Ascending aorta (tissue), 2 donors: ENCODE measurements around the gene SLC6A8. TPM values are rescaled to one million over a fixed set of nuclear protein-coding genes. Genes with fewer than 3 reads are reported as not detected.

Experiments used
- DNase-seq, 2 donors: peaks; one replicate each; pipeline ENCODE4 v3.0.0-alpha.2; 2019; ENCODE audit warnings: low spot score in 2 of 2
- H3K27ac ChIP-seq, 2 donors: fragments of 200-600 bp; sonication (generic); one replicate each; pipeline ENCODE4 v1.5.1; 2016 to 2017; ENCODE audit warnings: mild to moderate bottlenecking in 1 of 2
- H3K27me3 ChIP-seq: fragments of 200-600 bp; sonication (generic); one replicate; pipeline ENCODE4 v1.5.1; 2017
- H3K36me3 ChIP-seq, 2 donors: fragments of 200-600 bp; sonication (generic); one replicate each; pipeline ENCODE4 v1.5.1; 2016
- H3K4me1 ChIP-seq, 2 donors: fragments of 200-600 bp; sonication (generic); one replicate each; pipeline ENCODE4 v1.5.1; 2016 to 2017; ENCODE audit warnings: mild to moderate bottlenecking in 1 of 2
- H3K4me3 ChIP-seq, 2 donors: fragments of 200-600 bp; sonication (generic); one replicate each; pipeline ENCODE4 v1.5.1; 2016 to 2017; ENCODE audit warnings: mild to moderate bottlenecking in 1 of 2
- H3K9me3 ChIP-seq, 2 donors: fragments of 200-600 bp; sonication (generic); one replicate each; pipeline ENCODE4 v1.5.1; 2016
- intact Hi-C: fragments of 100-400 bp; cut with DNase I; formaldehyde crosslinking; loops from one replicate; pipeline ENCODE4 v1.15.1; 2023
- total RNA-seq: library from RNA; depleted of rRNA; stranded (reverse); fragments of >200 nt; gene quantifications from one replicate; pipeline ENCODE4 v1.1.0, GENCODE V29; 2016
- TF ChIP-seq, protein P1 (sequence below), 3 experiments: fragments of 200-600 bp in 2 of 3; fragments of 450-650 bp in 1 of 3; sonication (generic) in 2 of 3; IDR thresholded peaks; one replicate each; pipeline ENCODE4 v1.5.1; 2016 to 2019; ENCODE audit warnings: antibody characterized with exemption in 3 of 3, mild to moderate bottlenecking in 1 of 3, moderate library complexity in 1 of 3

Gene SLC6A8
- total RNA-seq, 1 donor from 2014 or later: 44.2 TPM

DNA sequence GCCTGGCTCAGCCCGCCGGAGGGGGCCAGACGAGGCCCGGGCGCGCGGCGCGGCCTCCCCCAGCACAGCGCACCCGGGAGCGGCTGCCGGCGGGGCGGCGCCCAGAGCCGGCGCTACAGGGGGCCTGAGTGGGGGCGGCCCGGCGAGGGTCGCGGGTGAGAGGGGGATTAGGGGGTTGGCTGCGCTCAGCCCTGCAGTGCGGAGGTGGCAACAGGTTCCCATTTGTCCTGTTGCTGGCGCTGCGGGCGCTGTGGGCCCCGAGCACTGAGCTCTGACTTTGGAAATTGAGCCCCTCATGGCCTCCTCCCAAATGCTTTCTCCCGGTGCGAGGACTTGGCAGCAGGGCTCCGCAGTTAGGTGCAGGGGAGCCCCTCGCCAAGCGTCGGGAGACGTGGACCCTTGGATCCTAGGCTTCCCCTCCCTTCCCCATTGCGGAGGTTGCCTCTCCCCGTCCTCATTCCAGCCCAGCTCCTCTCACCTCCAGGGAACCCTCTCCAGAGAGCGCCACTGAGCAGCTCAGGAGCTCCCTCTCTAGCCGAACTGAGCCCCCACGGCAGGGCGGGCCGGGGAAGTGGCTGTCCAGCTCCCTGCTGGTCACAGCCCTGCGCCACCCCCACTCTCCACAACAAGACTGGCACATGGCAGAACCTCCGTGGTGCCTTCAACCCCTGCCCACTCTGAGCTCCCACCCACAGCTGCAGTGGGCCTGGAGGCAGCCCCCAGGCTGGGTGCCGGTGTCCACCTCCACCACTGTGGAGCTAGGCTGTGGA, 43.2 kb upstream of the SLC6A8 start:
- no peak overlapping the region for H3K4me3 ChIP-seq
- H3K27me3 ChIP-seq: peaks cover 14% of the 10 kb centered on the region
- H3K27ac ChIP-seq: no peak overlapping the region
- TF ChIP-seq, protein P1, sequence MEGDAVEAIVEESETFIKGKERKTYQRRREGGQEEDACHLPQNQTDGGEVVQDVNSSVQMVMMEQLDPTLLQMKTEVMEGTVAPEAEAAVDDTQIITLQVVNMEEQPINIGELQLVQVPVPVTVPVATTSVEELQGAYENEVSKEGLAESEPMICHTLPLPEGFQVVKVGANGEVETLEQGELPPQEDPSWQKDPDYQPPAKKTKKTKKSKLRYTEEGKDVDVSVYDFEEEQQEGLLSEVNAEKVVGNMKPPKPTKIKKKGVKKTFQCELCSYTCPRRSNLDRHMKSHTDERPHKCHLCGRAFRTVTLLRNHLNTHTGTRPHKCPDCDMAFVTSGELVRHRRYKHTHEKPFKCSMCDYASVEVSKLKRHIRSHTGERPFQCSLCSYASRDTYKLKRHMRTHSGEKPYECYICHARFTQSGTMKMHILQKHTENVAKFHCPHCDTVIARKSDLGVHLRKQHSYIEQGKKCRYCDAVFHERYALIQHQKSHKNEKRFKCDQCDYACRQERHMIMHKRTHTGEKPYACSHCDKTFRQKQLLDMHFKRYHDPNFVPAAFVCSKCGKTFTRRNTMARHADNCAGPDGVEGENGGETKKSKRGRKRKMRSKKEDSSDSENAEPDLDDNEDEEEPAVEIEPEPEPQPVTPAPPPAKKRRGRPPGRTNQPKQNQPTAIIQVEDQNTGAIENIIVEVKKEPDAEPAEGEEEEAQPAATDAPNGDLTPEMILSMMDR (IDR thresholded peaks at IDR 0.05): no peak
- peaks cover 0 to 4% of the 10 kb centered on the region in 2 donors for H3K4me1 ChIP-seq
- H3K36me3 ChIP-seq: no peaks in the 10 kb centered on the region
- no peaks in the 10 kb centered on the region for H3K9me3 ChIP-seq
- intact Hi-C loops: no loop called here
- peak in 1 of 2 donors; percentile 34 for DNase-seq

DNA sequence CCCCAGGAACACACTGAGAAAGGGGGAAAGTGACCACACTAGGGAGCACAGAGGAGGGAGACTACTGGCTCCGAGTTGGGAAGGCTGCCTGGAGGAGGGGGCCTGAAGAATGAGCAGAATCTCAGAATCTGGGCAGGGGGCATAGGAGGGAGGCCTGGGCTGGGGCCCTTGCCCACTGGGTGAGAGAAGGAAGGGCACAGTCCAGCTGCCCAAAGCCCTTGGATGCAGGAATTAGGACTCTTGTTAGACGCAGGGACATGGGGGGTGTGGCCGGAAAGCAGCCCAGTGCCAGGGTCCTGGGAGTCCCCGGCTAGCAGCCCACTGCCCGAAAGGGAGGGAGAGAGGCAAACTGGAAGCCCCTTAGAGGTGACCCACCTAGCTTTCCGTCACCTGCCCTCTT, 42.6 kb upstream of the SLC6A8 start:
- Histone ChIP-seq H3K36me3 (no peaks in the 10 kb centered on the region), H3K27me3 (peaks cover 14% of the 10 kb centered on the region), H3K9me3 (no peaks in the 10 kb centered on the region), H3K4me1 (peaks cover 0 to 4% of the 10 kb centered on the region in 2 donors), H3K27ac (no peak overlapping the region), H3K4me3 (no peak overlapping the region)
- intact Hi-C loops: no loop called here
- TF ChIP-seq, protein P1 (IDR thresholded peaks at IDR 0.05): no peak
- peak in 1 of 2 donors; percentile 41 for DNase-seq

DNA sequence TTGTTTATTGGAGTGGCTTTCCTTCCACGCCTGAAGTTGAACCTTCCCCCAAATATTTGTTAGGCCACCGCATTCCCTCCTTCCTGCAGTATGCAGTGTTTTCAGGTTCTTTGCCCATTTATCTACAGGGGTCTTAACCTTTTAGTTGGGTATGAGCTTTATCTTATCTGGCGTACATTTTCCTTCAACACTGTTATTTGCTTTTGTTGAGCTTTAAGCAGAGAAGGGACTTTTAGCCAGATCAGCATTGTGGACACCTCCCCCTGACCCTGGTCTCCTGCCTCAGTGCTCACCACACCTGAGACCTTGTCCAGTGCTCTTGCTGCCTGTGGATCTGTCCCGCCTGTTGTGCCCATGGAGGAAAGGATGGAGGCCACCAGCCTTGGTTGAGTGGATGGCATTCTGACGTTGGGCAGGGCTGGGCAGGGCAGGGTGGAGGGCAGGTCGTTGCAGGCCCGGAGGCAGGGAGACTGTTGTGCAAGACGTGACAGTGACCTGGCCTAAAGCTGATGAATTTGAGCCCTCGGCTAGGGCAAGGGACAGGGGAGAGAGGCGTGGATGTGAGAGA, 41.7 kb upstream of the SLC6A8 start:
- H3K4me3 ChIP-seq: no peak overlapping the region
- no peaks in the 10 kb centered on the region for H3K9me3 ChIP-seq
- H3K4me1 ChIP-seq: peaks cover 0 to 4% of the 10 kb centered on the region in 2 donors
- H3K27ac ChIP-seq: no peak overlapping the region
- intact Hi-C loops: no loop called here
- no peaks in the 10 kb centered on the region for H3K36me3 ChIP-seq
- peaks cover 14% of the 10 kb centered on the region for H3K27me3 ChIP-seq
- TF ChIP-seq, protein P1 (IDR thresholded peaks at IDR 0.05): no peak
- DNase-seq: peak in 1 of 2 donors; percentile 43

DNA sequence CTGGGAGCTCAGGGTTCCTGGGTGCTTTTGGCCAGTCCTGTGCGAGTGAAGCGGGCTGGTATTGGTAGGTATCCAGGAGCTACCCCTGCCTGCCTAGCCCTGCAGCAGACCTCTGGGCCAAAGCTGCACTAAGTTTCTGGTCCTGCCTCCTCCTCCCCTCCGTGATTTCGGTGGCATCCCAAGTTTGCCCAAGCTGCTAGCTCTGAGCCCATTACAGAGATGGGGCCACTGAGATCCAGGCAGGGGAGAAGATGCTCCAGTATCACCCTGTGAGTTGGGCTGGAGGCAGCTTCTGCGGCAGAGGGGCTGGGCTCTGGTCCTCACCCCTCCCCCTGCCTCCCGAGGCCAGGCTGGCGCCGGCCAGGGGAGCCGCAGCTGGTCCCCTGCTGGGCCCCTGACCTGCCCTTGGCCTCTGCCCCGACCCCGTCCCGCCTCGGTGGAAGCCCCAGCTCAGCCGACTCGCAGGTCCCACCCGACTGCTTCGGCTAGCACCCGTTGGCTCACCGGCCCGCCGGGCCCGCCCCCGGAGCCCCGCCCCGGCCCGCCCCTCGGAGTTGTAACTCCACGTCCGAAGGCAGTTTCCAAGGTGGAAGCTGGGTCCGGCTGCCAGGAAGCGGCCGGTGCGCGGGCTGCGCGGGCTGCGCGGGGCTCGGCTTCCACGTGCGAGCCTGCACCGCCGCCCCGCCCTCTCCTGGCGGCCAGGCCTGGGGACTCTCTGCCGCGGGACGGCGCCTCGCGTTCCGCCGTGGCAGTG, 40.9 kb upstream of the SLC6A8 start, which contains the start of gene DUSP9:
Gene DUSP9, plus strand, starts transcription at position 584 of the 754 bp plus-strand sequence. CDS start 751 bp downstream, outside the sequence.
- peak in 1 of 2 donors; percentile 59 for DNase-seq
- intact Hi-C loops: no loop called here
- Histone ChIP-seq H3K4me3 (peak within 1 kb of the TSS; percentile 33 to 45), H3K9me3 (no peaks in the 10 kb centered on the region), H3K36me3 (no peaks in the 10 kb centered on the region), H3K27ac (no peak within 1 kb of the TSS), H3K27me3 (peaks cover 14% of the 10 kb centered on the region), H3K4me1 (peaks cover 0 to 4% of the 10 kb centered on the region in 2 donors)
- TF ChIP-seq, protein P1 (IDR thresholded peaks at IDR 0.05): no peak

DNA sequence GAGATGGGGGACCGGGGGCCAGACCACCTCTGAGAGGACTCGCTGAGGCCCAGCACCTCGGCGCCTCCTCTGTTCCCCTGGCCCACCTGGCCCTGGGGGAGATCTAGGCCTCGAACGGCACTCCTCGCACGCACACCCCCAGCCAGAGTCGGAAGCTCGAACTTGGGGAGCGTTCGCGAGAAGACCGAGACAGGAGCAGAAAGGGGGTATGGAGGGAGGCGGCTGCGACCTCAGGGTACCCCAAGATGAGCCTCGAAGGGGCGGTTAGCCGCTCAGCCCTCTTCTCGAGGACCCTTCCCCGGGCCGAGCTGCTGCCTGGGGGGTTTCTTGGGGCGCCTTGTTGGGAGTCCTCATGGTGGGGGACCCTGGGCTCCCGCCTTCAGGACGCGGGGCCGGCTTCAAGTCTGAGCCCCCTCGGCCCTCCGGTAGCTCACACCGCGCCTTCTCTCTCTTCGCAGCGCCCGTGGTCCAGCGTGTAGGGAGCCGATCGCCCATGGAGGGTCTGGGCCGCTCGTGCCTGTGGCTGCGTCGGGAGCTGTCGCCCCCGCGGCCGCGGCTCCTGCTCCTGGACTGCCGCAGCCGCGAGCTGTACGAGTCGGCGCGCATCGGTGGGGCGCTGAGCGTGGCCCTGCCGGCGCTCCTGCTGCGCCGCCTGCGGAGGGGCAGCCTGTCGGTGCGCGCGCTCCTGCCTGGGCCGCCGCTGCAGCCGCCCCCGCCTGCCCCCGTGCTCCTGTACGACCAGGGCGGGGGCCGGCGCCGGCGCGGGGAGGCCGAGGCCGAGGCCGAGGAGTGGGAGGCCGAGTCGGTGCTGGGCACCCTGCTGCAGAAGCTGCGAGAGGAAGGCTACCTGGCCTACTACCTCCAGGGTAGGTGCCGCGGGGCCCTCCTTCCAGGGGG, 40.0 kb upstream of the SLC6A8 start:
- H3K27ac ChIP-seq: no peak overlapping the region
- H3K27me3 ChIP-seq: peaks cover 14% of the 10 kb centered on the region
- TF ChIP-seq, protein P1 (IDR thresholded peaks at IDR 0.05): no peak
- H3K4me1 ChIP-seq: peaks cover 0 to 4% of the 10 kb centered on the region in 2 donors
- no peaks in the 10 kb centered on the region for H3K9me3 ChIP-seq
- intact Hi-C loops: no loop called here
- H3K4me3 ChIP-seq: peak overlapping the region; percentile 33 to 45
- no peaks in the 10 kb centered on the region for H3K36me3 ChIP-seq
- peak in 1 of 2 donors; percentile 58 for DNase-seq
